Retinal pigment epithelial cell (primary cell): Measurements from ENCODE around the gene RAB7B.

Experiments used
- DNase-seq: peaks from one replicate; pipeline ENCODE4 v3.0.0-alpha.2; 2010; ENCODE audit warnings: low read depth
- H3K4me3 ChIP-seq: 2 replicates; pipeline ENCODE4 v1.5.1; 2011; ENCODE audit warnings: mild to moderate bottlenecking, low read length, control low read depth, moderate library complexity
- TF ChIP-seq, protein P1 (sequence below): conservative IDR thresholded peaks from 2 replicates; pipeline ENCODE4 v1.5.1; 2011; ENCODE audit warnings: low read depth, low read length, control low read depth, inconsistent platforms

RAB7B gene

GRCh38 chr1:206032380-206033140 lies 29.4 kb upstream of the RAB7B start:
- TF ChIP-seq, protein P1, sequence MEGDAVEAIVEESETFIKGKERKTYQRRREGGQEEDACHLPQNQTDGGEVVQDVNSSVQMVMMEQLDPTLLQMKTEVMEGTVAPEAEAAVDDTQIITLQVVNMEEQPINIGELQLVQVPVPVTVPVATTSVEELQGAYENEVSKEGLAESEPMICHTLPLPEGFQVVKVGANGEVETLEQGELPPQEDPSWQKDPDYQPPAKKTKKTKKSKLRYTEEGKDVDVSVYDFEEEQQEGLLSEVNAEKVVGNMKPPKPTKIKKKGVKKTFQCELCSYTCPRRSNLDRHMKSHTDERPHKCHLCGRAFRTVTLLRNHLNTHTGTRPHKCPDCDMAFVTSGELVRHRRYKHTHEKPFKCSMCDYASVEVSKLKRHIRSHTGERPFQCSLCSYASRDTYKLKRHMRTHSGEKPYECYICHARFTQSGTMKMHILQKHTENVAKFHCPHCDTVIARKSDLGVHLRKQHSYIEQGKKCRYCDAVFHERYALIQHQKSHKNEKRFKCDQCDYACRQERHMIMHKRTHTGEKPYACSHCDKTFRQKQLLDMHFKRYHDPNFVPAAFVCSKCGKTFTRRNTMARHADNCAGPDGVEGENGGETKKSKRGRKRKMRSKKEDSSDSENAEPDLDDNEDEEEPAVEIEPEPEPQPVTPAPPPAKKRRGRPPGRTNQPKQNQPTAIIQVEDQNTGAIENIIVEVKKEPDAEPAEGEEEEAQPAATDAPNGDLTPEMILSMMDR, result no peak

DNA sequence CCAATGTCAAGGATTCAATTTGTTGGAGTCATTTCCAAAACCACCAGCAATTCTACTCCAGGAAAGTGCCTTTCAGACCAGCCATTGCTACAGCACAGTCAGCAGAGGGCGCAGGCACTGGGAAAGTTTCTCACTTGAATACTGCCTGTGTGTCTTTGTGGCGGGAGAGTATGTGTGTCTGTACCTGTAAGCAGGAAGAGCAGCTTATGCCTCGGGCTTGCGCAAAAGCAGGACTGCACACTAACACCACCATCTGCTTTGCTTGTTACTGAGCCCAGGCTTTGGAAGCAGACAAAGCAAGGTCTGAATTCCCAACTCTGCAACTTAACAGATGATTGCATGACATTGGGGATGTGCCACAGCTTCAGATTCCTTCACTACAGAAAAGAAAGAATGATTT lies 27.5 kb upstream of the RAB7B start:
- DNase-seq, result peak; percentile 24
- TF ChIP-seq, protein P1, result peak; percentile 99
- H3K4me3 ChIP-seq, result no peak overlapping the region

More at GRCh38 chr1:206032380-206033140, 29.4 kb upstream of the RAB7B start:
- no peak overlapping the region for H3K4me3 ChIP-seq
- no peak for DNase-seq

DNA sequence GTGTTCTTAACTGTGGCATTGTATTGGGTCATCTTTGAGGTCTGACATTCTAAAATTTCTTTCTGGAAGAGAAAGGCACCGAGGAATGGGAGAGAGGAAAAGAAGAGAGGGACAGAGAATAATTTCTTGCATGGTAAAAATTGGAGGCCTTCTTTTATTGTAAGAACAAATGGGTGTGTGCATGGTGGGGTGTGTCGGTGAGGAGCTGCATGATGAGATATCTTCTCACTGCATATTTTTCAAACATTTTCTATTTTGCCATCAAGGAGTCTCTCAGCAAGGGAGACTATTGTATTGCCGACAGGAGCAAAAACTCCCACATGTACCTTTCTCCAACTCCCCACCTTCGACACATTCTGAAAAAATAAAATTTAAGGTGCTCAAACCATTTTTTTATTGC lies 27.0 kb upstream of the RAB7B start:
- TF ChIP-seq, protein P1, result no peak
- no peak overlapping the region for H3K4me3 ChIP-seq
- DNase-seq, result no peak

- no peak overlapping the region for H3K4me3 ChIP-seq
- no peak for DNase-seq
- TF ChIP-seq, protein P1, result no peak
Observed at GRCh38 chr1:206029484-206029883, 26.3 kb upstream of the RAB7B start.

GRCh38 chr1:206025283-206025820 lies 22.2 kb upstream of the RAB7B start:
- no peak overlapping the region for H3K4me3 ChIP-seq
- TF ChIP-seq, protein P1, result no peak
- no peak for DNase-seq

DNA sequence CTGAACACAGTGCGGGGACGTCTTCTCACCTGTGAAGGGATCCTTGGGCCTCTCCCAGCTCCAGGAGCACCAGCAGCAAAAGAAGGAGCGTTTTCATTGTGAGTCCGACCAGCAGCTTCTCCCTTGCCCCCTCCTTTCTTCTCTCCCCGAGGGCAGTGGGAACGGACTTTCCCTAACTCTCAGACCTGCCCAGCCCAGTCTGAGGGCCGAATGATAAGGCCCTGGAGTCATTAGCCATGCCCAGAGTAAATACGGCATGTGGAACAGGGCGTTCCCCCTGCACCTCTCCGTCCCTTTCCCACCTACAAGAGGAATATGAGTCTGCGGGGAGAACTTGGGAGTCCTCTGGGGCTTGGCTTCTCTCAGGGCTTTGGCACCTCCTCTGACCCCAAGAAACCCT lies 20.5 kb upstream of the RAB7B start, which contains the start of gene CTSE:
CTSE (minus strand) TSS at position 201 of the 400 bp plus-strand sequence; CDS start at position 97, 104 bp downstream.
- DNase-seq, result no peak
- no peak within 1 kb of the TSS for H3K4me3 ChIP-seq
- TF ChIP-seq, protein P1, result no peak

GRCh38 chr1:206022766-206023165 lies 19.6 kb upstream of the RAB7B start:
- no peak overlapping the region for H3K4me3 ChIP-seq
- TF ChIP-seq, protein P1, result no peak
- no peak for DNase-seq
